Activated CD8-positive, alpha-beta memory T cell treated with anti-CD3 and anti-CD28 coated beads, Interleukin-2, amount 50 U/mL, for 1 hour (primary cell): ENCODE data around the gene RFTN2.
"Not testable (repeated sequence)": the region's sequence is repeated elsewhere in the genome, so short reads cannot be mapped to it uniquely, and the experiment has no call there.

ENCODE experiments used
- DNase-seq: peaks from one replicate; pipeline ENCODE4 v3.0.0-alpha.2; 2020; ENCODE audit errors: extremely low read depth

Gene RFTN2

GRCh38 chr2:197604117-197604860 lies 71.1 kb downstream of the RFTN2 start:
- DNase-seq: no peak

GRCh38 chr2:197601726-197602125 lies 73.7 kb downstream of the RFTN2 start:
- DNase-seq: no peak

- DNase-seq: no peak
Measured at GRCh38 chr2:197600306-197600705, 75.1 kb downstream of the RFTN2 start.

- DNase-seq: no peak
Measured at GRCh38 chr2:197599285-197599965, 76.0 kb downstream of the RFTN2 start.

GRCh38 chr2:197598450-197598849 lies 76.9 kb downstream of the RFTN2 start:
- no peak for DNase-seq

- no peak for DNase-seq
Measured at GRCh38 chr2:197597166-197597565, 78.2 kb downstream of the RFTN2 start.

GRCh38 chr2:197596766-197597165 lies 78.6 kb downstream of the RFTN2 start:
- no peak for DNase-seq

GRCh38 chr2:197591339-197592072 lies 83.9 kb downstream of the RFTN2 start:
- no peak for DNase-seq

- not testable (repeated sequence) for DNase-seq
Measured at GRCh38 chr2:197587255-197587654, 88.1 kb downstream of the RFTN2 start.

- DNase-seq: not testable (repeated sequence)
Measured at GRCh38 chr2:197580166-197580565, 95.2 kb downstream of the RFTN2 start.

- DNase-seq: not testable (repeated sequence)
Measured at GRCh38 chr2:197578294-197578693, 97.1 kb downstream of the RFTN2 start.

- no peak for DNase-seq
Measured at GRCh38 chr2:197577446-197577845, 97.9 kb downstream of the RFTN2 start.

- DNase-seq: no peak
Measured at GRCh38 chr2:197576631-197577030, 98.8 kb downstream of the RFTN2 start.

GRCh38 chr2:197575987-197576386 lies 99.4 kb downstream of the RFTN2 start:
- DNase-seq: no peak

GRCh38 chr2:197573608-197574007 lies 101.8 kb downstream of the RFTN2 start:
- no peak for DNase-seq

GRCh38 chr2:197571627-197572271 lies 103.6 kb downstream of the RFTN2 start:
- no peak for DNase-seq

GRCh38 chr2:197560146-197560665 lies 115.2 kb downstream of the RFTN2 start:
- DNase-seq: no peak

GRCh38 chr2:197559681-197560080 lies 115.7 kb downstream of the RFTN2 start:
- DNase-seq: no peak

GRCh38 chr2:197558393-197558792 lies 117.0 kb downstream of the RFTN2 start:
- no peak for DNase-seq

- no peak for DNase-seq
Measured at GRCh38 chr2:197556456-197556855, 118.9 kb downstream of the RFTN2 start.

- DNase-seq: no peak
Measured at GRCh38 chr2:197555467-197555866, 119.9 kb downstream of the RFTN2 start.

GRCh38 chr2:197551260-197551659 lies 124.1 kb downstream of the RFTN2 start:
- not testable (repeated sequence) for DNase-seq
